Colon (tissue), 2 donors: ENCODE results near the gene PACS1.

ENCODE experiments used
- FAIRE-seq: peaks from 2 replicates; lab custom pipeline; 2012; peaks lifted over from hg19 to GRCh38; lab: Jason Lieb, UNC
- donor health status: control.
- donor health status: control.

Gene PACS1

GRCh38 chr11:66277471-66278362 is 207.6 kb downstream of the PACS1 start, which contains the start of gene CNIH2:
Gene CNIH2 (plus strand): TSS chr11:66278175. CDS start chr11:66278457, 282 bp downstream.
- no peak for FAIRE-seq

DNA sequence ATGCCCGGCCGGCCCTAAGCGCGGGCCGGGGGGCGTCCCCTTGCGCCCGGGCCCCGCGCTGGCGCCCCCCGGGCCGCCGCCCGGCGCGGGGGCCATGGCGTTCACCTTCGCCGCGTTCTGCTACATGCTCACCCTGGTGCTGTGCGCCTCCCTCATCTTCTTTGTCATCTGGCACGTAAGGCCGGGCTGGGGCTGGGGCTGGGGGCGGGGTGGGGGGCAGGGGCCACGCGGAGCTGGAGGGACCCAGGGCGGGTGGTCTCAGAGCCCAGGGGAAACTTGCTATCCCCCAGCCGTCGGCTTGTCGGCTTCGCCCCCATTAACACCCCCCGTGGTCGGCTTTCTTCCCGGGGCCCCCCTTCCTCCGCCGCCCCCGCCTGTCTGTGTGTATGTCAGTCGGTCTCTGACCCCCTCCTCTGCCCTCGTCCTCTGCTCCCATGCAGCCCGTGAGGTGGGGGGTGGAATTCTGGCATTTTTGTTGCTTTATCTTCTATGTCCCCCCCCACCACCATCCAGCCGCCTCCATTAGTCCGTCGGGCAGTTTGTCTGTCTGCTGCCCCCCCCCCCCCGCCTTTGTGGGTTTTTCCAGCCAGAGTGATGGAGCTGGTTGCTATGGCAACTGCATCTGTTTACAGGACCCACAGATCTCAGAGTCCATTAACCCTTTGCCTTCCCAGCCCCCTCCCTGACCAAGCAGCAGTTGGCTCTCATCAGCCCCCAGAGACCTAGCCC is 208.5 kb downstream of the PACS1 start:
- no peak for FAIRE-seq

DNA sequence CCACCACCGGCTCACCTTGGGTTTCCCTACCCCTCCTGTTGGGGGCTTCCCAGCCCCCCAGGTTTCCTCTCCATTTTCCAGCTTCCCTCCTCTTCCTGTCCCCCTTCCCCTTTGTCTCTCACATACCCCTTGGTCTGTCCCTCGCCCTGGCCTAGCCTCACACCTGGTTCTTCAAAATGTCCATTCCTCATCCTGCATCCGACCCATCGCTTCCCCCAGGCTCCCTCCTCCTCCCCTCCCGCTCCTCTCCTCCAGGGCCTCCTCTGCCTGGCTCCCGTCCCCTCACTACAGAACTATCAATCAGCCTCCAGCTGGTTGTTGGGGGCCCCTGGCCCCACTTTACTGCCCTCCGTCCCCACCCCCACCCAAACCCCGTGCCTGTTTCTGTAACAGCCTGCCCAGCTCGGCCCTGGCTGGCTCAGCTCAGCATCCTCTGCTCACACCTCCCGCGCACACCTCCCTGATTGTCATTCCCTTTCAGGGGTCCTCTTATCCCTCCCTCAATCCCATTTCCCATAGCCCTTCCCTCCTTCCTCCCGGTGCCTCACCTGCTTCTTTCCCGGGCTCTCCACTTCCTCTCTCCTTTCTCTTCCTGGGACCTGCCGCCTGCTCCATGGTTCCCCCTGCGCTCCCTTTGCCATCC is 209.1 kb downstream of the PACS1 start:
- FAIRE-seq = no peak

- no peak for FAIRE-seq
Observed at GRCh38 chr11:66280428-66280827, 210.4 kb downstream of the PACS1 start.

GRCh38 chr11:66281001-66281400 is 210.9 kb downstream of the PACS1 start:
- no peak for FAIRE-seq

- no peak for FAIRE-seq
Observed at GRCh38 chr11:66281776-66282467, 211.8 kb downstream of the PACS1 start.

- no peak for FAIRE-seq
Observed at GRCh38 chr11:66282468-66283455, 212.7 kb downstream of the PACS1 start.

- FAIRE-seq = no peak
Observed at GRCh38 chr11:66283461-66284105, 213.5 kb downstream of the PACS1 start.

DNA sequence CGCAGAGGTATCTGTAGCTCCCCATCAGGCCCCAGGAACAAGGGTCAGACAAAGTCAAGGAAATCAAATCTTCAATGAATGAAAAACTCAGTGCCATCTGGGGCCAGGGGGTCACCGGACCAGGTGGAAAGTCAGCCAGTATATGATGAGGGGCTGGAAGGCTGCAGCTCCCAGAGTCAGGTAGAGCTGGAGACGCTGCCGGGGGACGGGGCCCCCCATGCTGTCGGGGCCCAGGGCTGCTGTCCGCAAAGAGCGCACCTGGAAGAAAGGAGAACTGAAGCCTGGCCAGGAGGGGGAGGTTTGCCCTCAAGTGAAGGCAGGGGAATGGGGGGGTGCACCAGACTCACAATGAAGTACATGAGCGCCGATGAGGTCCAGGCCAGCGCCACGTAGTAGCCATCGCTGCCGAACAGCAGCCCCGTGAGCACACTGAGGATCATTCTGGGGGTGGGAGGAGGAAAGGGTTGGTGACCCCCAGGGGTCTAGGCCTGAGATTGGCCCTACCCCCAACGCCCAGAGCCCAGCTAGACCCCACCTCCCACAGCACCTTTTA is 214.5 kb downstream of the PACS1 start:
- FAIRE-seq = no peak

- no peak for FAIRE-seq
Observed at GRCh38 chr11:66285250-66285947, 215.3 kb downstream of the PACS1 start.

GRCh38 chr11:66286699-66287098 is 216.6 kb downstream of the PACS1 start:
- FAIRE-seq = no peak

GRCh38 chr11:66287211-66287888 is 217.3 kb downstream of the PACS1 start:
- no peak for FAIRE-seq

DNA sequence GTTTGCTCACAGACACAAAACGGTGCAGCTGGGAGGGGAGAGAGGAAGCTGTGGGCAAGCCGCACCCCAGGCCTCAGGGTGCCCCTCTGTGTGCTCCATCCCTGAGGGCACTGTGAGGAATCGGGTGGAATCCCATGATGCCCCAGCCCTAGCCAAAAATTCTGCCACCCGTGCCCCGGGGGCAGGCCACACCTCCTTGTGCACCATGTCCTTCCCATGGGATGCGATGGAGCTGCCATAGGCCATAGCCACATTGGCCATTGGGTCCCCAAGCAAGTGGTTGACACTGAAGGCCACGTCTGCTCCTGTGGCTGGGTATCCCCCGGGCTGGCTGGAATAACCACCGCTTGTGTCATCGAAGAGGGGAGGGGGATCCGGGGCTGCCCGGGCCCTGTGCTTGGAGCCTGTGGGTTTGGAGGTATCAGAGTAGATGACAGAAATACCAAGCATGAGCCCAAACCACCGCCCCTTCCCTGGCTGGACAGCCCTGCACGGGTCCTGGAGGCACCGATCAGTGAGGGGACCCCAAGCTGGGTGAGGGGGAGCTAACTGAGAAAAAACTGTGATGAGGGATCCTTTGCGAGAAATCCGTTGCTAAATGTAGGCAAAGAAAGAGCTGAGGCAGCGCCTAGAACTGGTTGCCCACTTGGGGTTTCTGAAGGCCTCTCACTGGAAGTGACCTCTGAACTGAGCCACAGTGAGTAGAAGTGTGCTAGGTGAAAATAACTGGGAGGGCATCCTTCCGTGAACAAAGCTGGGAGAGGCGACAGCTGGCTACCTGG is 218.0 kb downstream of the PACS1 start:
- no peak for FAIRE-seq

GRCh38 chr11:66288671-66289547 is 218.8 kb downstream of the PACS1 start, which contains the start of gene YIF1A:
Gene YIF1A (minus strand): TSS chr11:66289143. CDS start chr11:66288985, 158 bp downstream.
- FAIRE-seq = peak; percentile 73

- FAIRE-seq = no peak
Observed at GRCh38 chr11:66289548-66290329, 219.7 kb downstream of the PACS1 start.

DNA sequence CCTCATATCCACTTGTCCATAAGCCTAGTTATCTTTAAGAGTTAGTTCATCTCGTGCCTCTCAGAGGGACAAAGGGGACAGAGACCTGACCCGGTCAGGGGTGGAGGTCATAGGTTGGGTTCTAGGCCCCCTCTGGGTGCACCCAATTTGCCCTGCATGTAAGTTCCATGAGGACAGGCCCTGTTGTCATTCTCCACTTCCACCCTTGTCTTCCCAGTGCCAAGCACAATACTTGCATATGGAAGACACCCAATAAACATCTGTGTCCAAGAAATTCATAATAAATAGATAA is 220.2 kb downstream of the PACS1 start:
- no peak for FAIRE-seq
